T-cell (primary cell): ENCODE measurements around the gene C1QTNF3. TPM values are rescaled to one million over a fixed set of nuclear protein-coding genes. Genes with fewer than 3 reads are reported as not detected.
"Not testable (repeated sequence)": the region's sequence is repeated elsewhere in the genome, so short reads cannot be mapped to it uniquely, and the experiment has no call there.

Experiments
- ATAC-seq, 4 experiments: fragments of 200-7000 bp in 3 of 4; fragments of 150-1000 bp in 1 of 4; cut with Tn5 transposase; replicated peaks in 1 of 4; 1 replicate in 3 of 4; 2 replicates in 1 of 4; pipeline ENCODE4 v1.10.0; 2021; ENCODE audit warnings: moderate library complexity in 3 of 4, mild to moderate bottlenecking in 2 of 4, moderate number of reproducible peaks in 1 of 4
- CTCF ChIA-PET, 2 donors: fragments of 300-600 bp; sonication (Branson Sonifier 250); formaldehyde crosslinking; loops; one replicate each; lab custom pipeline; 2022; ENCODE audit warnings: antibody characterized with exemption in 2 of 2; lab: Charles Lee
- POLR2A ChIA-PET, 2 donors: fragments of 300-600 bp; sonication (Branson Sonifier 250); formaldehyde crosslinking; loops; one replicate each; lab custom pipeline; 2022; ENCODE audit warnings: antibody characterized with exemption in 2 of 2; lab: Charles Lee
- DNase-seq, 35 experiments: peaks; one replicate each; pipeline versions ENCODE4 v3.0.0 to v3.0.0-alpha.2; 2013 to 2023
- H3K27ac ChIP-seq: one replicate; pipeline ENCODE4 v1.5.1; 2013; ENCODE audit warnings: low read length
- H3K27me3 ChIP-seq, 2 experiments: replicated peaks in 1 of 2; 1 replicate in 1 of 2; 2 replicates in 1 of 2; pipeline versions ENCODE4 v1.6.1 to v1.7.0; 2013; ENCODE audit warnings: low read length in 1 of 2, mixed read lengths in 1 of 2; ENCODE audit not compliant: control insufficient read depth in 2 of 2, insufficient read depth in 2 of 2; ENCODE audit errors: extremely low read depth in 1 of 2
- H3K36me3 ChIP-seq, 2 donors: 1 replicate in 1 of 2; 2 replicates in 1 of 2; pipeline versions ENCODE4 v1.6.1 to v1.7.0; 2013; ENCODE audit warnings: low read length in 1 of 2; ENCODE audit not compliant: control insufficient read depth in 2 of 2, insufficient read depth in 1 of 2; ENCODE audit errors: extremely low read depth in 1 of 2
- H3K4me1 ChIP-seq, 2 experiments: 1 replicate in 1 of 2; 2 replicates in 1 of 2; pipeline versions ENCODE4 v1.6.1 to v1.7.0; 2013; ENCODE audit warnings: low read length in 2 of 2, mixed read lengths in 1 of 2; ENCODE audit not compliant: insufficient read depth in 2 of 2, control insufficient read depth in 1 of 2; ENCODE audit errors: extremely low read depth in 1 of 2
- H3K4me3 ChIP-seq, 2 donors: 1 replicate in 1 of 2; 2 replicates in 1 of 2; pipeline versions ENCODE4 v1.5.1 to v1.7.0; 2013; ENCODE audit warnings: mild to moderate bottlenecking in 2 of 2, low read length in 1 of 2, moderate library complexity in 1 of 2; ENCODE audit not compliant: control insufficient read depth in 1 of 2; ENCODE audit errors: extremely low read depth in 1 of 2
- H3K9me3 ChIP-seq: 2 replicates; pipeline ENCODE4 v1.7.0; 2013
- H3K27ac Mint-ChIP-seq, 2 donors: one replicate each; pipeline ENCODE4 v1.8.0; 2020 to 2021; ENCODE audit warnings: mild to moderate bottlenecking in 2 of 2, mixed read lengths in 2 of 2
- H3K27me3 Mint-ChIP-seq, 2 donors: one replicate each; pipeline ENCODE4 v1.8.0; 2021 to 2022; ENCODE audit warnings: mixed read lengths in 2 of 2
- H3K36me3 Mint-ChIP-seq: one replicate; pipeline ENCODE4 v1.8.0; 2021; ENCODE audit warnings: mixed read lengths
- H3K4me1 Mint-ChIP-seq, 3 donors: one replicate each; pipeline ENCODE4 v1.8.0; 2020 to 2022; ENCODE audit warnings: mixed read lengths in 3 of 3, mild to moderate bottlenecking in 1 of 3
- H3K4me3 Mint-ChIP-seq, 3 donors: one replicate each; pipeline ENCODE4 v1.8.0; 2020 to 2022; ENCODE audit warnings: mild to moderate bottlenecking in 3 of 3, mixed read lengths in 3 of 3, moderate library complexity in 3 of 3
- H3K9me3 Mint-ChIP-seq, 3 donors: one replicate each; pipeline ENCODE4 v1.8.0; 2020 to 2022; ENCODE audit warnings: mixed read lengths in 3 of 3
- WGBS: methylation state at CpG from one replicate; pipeline ENCODE4 v1.1.5; 2013; ENCODE audit warnings: missing lambda C conversion rate; ENCODE audit not compliant: insufficient coverage; 5-methylcytosine and 5-hydroxymethylcytosine counted together
- total RNA-seq, 35 experiments: library from RNA in 6 of 35; stranded (reverse) in 6 of 35; fragments of 120-200 nt in 1 of 35; gene quantifications; one replicate each; pipeline versions ENCODE4 v1.2.1 to v1.2.4 and lab custom pipeline; 2013 to 2026

C1QTNF3 gene
- total RNA-seq, 5 donors from 2014 or later (not counting 1 experiment from before 2014, with no cell fraction given), result 5.4 to 10.6 (median 5.7) TPM

DNA sequence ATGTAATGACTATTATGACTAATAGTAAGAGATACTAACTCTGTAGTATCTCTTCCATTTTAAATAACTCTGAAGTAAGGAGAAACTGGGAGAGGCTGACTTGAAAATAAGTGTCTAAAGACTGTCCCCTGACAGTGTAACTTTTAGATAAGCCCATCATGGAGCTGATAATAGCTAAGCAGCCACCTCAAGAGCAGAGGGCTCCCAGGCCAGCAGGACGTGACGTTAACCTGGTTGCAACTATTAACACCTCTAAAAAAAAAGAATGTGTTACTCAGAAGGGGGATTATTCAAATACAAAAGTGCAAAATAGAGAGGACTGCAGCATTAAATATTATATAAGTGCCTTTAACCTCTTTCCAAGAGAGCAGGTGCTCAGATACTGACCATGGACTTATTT is 34.6 kb upstream of the C1QTNF3 start:
- H3K36me3 ChIP-seq, H3K4me3 Mint-ChIP-seq, CTCF ChIA-PET, H3K27me3 ChIP-seq, H3K4me3 ChIP-seq, H3K4me1 ChIP-seq, POLR2A ChIA-PET, H3K27ac ChIP-seq, ATAC-seq, DNase-seq, H3K36me3 Mint-ChIP-seq, H3K9me3 Mint-ChIP-seq, H3K27me3 Mint-ChIP-seq, H3K9me3 ChIP-seq, H3K27ac Mint-ChIP-seq, H3K4me1 Mint-ChIP-seq: not testable (repeated sequence)
- no CpG with 5 or more reads among the region's 2 CpGs for WGBS

DNA sequence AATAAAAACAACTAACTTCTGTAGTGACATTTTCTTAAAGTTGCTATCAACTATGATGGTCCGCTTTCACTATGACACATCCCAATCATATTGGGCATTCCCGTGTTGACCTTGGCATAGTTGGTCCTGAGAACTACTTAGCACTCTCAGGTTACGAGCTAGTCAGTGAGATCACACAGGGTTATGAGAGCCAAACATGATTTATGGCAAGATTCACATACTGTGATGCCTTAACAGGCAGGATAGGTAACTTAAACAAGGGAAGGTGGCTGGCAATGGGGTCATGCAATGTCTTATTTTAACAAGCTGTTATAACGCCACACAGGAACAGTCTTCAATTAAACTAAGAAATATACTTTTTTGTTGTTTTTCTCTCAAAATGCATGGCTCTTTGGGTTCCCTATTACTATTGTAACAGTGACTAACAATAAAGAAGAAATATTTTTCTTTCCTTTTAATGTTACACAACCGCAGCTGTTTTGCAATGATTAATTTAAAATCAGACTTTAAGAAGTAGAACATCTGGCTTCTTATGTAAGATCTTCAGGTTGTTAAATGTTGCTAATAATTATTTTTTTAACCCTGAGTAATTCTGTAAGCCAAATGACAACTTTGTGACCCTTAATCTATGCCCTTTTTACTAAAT is 33.8 kb upstream of the C1QTNF3 start:
- H3K9me3 ChIP-seq, H3K27me3 Mint-ChIP-seq, CTCF ChIA-PET, DNase-seq, H3K9me3 Mint-ChIP-seq, H3K4me1 Mint-ChIP-seq, POLR2A ChIA-PET, H3K27ac ChIP-seq, H3K36me3 ChIP-seq, ATAC-seq, H3K27me3 ChIP-seq, H3K4me3 Mint-ChIP-seq, H3K4me1 ChIP-seq, H3K27ac Mint-ChIP-seq, H3K4me3 ChIP-seq: not testable (repeated sequence)
- peaks cover 10% of the 10 kb centered on the region for H3K36me3 Mint-ChIP-seq
- WGBS, result no CpG with 5 or more reads among the region's 5 CpGs

DNA sequence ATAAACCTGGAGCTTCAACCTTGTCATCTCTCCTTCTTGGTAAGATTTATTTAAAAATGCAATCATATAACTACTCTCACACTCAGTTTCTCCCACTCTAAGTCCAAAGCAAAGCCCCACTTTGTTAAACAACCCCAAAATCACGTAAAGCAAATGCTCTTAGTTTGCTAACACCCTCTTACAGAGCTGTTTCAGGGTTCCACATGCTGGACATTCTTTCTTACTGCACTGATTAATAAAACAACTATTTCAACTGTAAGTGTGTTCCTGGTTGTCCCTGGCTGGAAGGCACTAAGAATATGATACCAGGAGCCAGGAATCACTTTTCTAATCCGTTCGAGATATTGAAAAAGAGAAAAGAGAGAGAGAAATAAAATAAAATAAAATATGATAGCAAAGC is 31.5 kb upstream of the C1QTNF3 start:
- not testable (repeated sequence) for ATAC-seq

DNA sequence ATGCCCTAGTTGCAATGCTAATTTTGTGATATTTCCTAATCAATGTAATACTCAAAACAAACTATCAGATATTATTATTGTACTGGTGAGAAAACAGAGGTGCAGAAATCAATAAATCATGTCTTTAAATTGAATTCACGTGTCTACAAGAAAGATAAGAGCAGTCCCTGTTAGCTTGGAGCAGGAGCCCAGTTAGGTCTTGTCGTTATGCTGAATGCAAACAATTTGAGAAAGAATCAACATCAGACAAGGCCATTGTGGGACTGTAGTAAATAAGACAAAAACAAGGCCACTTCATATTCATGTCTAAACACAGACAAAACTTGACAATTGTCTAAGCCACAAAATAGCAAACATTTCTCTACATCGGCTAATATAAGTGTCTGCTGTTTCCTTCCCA is 31.1 kb upstream of the C1QTNF3 start:
- CTCF ChIA-PET, H3K9me3 Mint-ChIP-seq, H3K36me3 ChIP-seq, H3K4me1 Mint-ChIP-seq, H3K27me3 ChIP-seq, H3K27ac ChIP-seq, POLR2A ChIA-PET, H3K27me3 Mint-ChIP-seq, DNase-seq, H3K4me1 ChIP-seq, H3K4me3 Mint-ChIP-seq, H3K9me3 ChIP-seq, H3K27ac Mint-ChIP-seq, ATAC-seq, H3K4me3 ChIP-seq: not testable (repeated sequence)
- WGBS, result no CpG with 5 or more reads among the region's 3 CpGs
- peaks cover 15% of the 10 kb centered on the region for H3K36me3 Mint-ChIP-seq

More for the DNA sequence above, 31.5 kb upstream of the C1QTNF3 start:
- H3K4me3 ChIP-seq, H3K27ac Mint-ChIP-seq, H3K36me3 ChIP-seq, H3K27me3 ChIP-seq, H3K4me3 Mint-ChIP-seq, DNase-seq, H3K27ac ChIP-seq, H3K4me1 ChIP-seq, H3K9me3 ChIP-seq, POLR2A ChIA-PET, H3K27me3 Mint-ChIP-seq, H3K9me3 Mint-ChIP-seq, H3K4me1 Mint-ChIP-seq, CTCF ChIA-PET: not testable (repeated sequence)
- H3K36me3 Mint-ChIP-seq, result peaks cover 15% of the 10 kb centered on the region
- no CpG with 5 or more reads among the region's 3 CpGs for WGBS

DNA sequence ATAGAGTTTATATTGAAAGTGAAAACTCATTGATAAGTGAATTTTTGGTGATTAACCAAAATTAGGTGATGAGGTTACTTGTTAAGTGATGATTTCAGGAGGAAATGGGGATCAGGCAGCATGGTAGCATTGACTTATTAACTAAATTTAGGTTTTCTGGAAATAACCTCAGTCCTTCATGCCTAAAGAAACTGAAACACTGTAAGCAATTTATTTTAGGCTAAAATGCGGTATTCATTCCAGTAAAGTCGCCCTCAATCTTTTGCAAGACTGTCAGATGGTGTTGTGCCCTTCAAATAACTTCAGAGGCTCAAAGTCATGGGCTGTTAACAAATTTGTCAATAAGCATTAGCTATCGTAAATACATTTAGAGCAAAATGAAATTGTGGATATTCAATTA is 27.6 kb upstream of the C1QTNF3 start:
- ATAC-seq, H3K36me3 ChIP-seq, H3K4me3 ChIP-seq, H3K27ac ChIP-seq, POLR2A ChIA-PET, DNase-seq, H3K27ac Mint-ChIP-seq, H3K9me3 Mint-ChIP-seq, CTCF ChIA-PET, H3K9me3 ChIP-seq, H3K4me3 Mint-ChIP-seq, H3K4me1 Mint-ChIP-seq, H3K27me3 Mint-ChIP-seq, H3K27me3 ChIP-seq, H3K4me1 ChIP-seq: not testable (repeated sequence)
- no CpG with 5 or more reads among the region's 3 CpGs for WGBS
- peaks cover 30% of the 10 kb centered on the region for H3K36me3 Mint-ChIP-seq

DNA sequence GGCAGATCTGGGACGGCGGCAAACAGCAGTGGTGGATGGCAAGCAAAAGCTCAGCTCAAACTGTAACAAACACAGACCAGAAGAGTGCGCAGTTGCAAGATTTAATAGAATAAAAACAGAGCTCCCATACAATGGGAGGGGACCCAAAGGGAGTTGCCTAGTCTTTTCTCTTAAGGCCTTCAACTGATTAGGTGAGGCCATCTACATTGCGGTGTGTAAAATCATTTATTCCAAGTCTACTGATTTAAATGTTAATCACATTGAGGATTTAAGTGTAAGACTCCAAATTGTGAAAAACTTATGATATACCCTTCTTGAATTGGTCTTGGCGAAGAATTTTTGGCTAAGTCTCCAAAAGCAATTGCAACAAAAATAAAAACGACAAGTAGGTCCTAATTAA is 21.6 kb upstream of the C1QTNF3 start:
- peaks cover 0 to 2% of the 10 kb centered on the region in 2 donors for H3K36me3 ChIP-seq
- H3K27me3 Mint-ChIP-seq, result no peaks in the 10 kb centered on the region
- no peak overlapping the region for H3K27ac Mint-ChIP-seq
- no peaks in the 10 kb centered on the region for H3K4me1 Mint-ChIP-seq
- H3K4me3 ChIP-seq, result no peak overlapping the region
- no peak overlapping the region for H3K27ac ChIP-seq
- no peaks in the 10 kb centered on the region for H3K9me3 ChIP-seq
- H3K36me3 Mint-ChIP-seq, result peaks cover 61% of the 10 kb centered on the region
- H3K4me1 ChIP-seq, result no peaks in the 10 kb centered on the region
- WGBS, result 95% methylated on average over 4 of the region's 6 CpGs
- ChIA-PET POLR2A (no interaction called here), CTCF (interaction anchor here in 1 of 2 donors (0.7 kb wide), 1 partner anchor 420 kb away, joined by 4 read pairs; no protein-coding TSS in a partner anchor)
- H3K9me3 Mint-ChIP-seq, result peaks cover 0 to 3% (median 2%) of the 10 kb centered on the region in 3 donors
- no peak for ATAC-seq
- no peak overlapping the region for H3K4me3 Mint-ChIP-seq
- H3K27me3 ChIP-seq, result no peaks in the 10 kb centered on the region
- no peak for DNase-seq

DNA sequence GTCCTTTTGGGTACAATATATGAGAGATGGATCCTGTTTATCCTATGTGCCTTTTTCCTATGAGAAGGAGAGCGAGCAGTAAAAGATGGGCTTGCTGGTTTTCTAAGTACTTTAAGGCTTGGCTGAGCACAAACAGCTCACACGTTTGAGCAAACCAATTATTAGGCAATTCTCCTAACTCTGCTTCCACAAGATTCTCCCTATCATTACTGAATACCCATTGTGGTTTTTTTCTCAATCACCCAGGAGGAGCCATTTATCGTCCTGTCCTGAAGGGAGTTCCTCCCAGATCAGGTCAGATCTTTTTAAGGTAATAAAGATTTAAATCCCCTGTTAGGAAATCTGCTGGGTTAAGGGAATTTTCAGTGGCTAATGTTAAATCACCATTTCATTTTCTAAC is 19.4 kb upstream of the C1QTNF3 start:
- H3K36me3 Mint-ChIP-seq, result peaks cover 77% of the 10 kb centered on the region
- WGBS, result no CpG with 5 or more reads among the region's 3 CpGs
- POLR2A ChIA-PET, result no interaction called here

More for the DNA sequence above, 19.4 kb upstream of the C1QTNF3 start:
- peaks cover 0 to 2% of the 10 kb centered on the region in 2 donors for H3K36me3 ChIP-seq
- CTCF ChIA-PET, result no interaction called here
- H3K27me3 Mint-ChIP-seq, result no peaks in the 10 kb centered on the region
- H3K27ac Mint-ChIP-seq, result no peak overlapping the region
- DNase-seq (no peak), ATAC-seq (no peak)
- H3K4me1 Mint-ChIP-seq, result no peaks in the 10 kb centered on the region
- no peak overlapping the region for H3K27ac ChIP-seq
- no peaks in the 10 kb centered on the region for H3K9me3 ChIP-seq
- no peaks in the 10 kb centered on the region for H3K4me1 ChIP-seq
- H3K4me3 ChIP-seq, result no peak overlapping the region
- H3K4me3 Mint-ChIP-seq, result no peak overlapping the region
- H3K9me3 Mint-ChIP-seq, result peaks cover 0 to 3% (median 2%) of the 10 kb centered on the region in 3 donors
- H3K27me3 ChIP-seq, result no peaks in the 10 kb centered on the region
